22Rv1 (cell line): ENCODE measurements around the gene GABRB1.

ENCODE experiments used
- CTCF ChIP-seq: fragments of 450-650 bp; IDR thresholded peaks from 2 replicates; pipeline ENCODE4 v1.5.1; 2017; ENCODE audit warnings: mild to moderate bottlenecking
- ZFX ChIP-seq: fragments of 450-650 bp; IDR thresholded peaks from 2 replicates; pipeline ENCODE4 v1.6.1; 2017; ENCODE audit warnings: antibody characterized with exemption, borderline replicate concordance

- TF ChIP-seq CTCF (no peak), ZFX (no peak)
These were observed 37.4 kb upstream of the GABRB1 start for GRCh38 chr4:46994007-46994405.
